Astrocyte of the spinal cord (primary cell): ENCODE data around the gene PRSS53.

ENCODE experiments used
- DNase-seq: peaks from one replicate; pipeline ENCODE4 v3.0.0; 2011; ENCODE audit warnings: low read depth, low spot score
- H3K4me3 ChIP-seq: 2 replicates; pipeline ENCODE4 v1.5.1; 2011; ENCODE audit warnings: low read depth, mild to moderate bottlenecking, low read length, moderate library complexity
- CTCF ChIP-seq: IDR thresholded peaks from 2 replicates; pipeline ENCODE4 v1.5.1; 2012; ENCODE audit warnings: low read depth, mild to moderate bottlenecking, low read length, inconsistent platforms
- in situ Hi-C: cut with HindIII; loops from 2 replicates; pipeline ENCODE4 v1.10.0; 2017; ENCODE audit warnings: low sequenced_read_pairs

Gene PRSS53

GRCh38 chr16:31085873-31086628, 2.7 kb downstream of the PRSS53 start:
- no peak for TF ChIP-seq CTCF
- in situ Hi-C loops = no loop called here
- no peak for DNase-seq

GRCh38 chr16:31085411-31085810, 3.3 kb downstream of the PRSS53 start:
- H3K4me3 ChIP-seq = no peak overlapping the region
- DNase-seq = no peak
- in situ Hi-C loops = no loop called here

More at GRCh38 chr16:31085873-31086628, 2.7 kb downstream of the PRSS53 start:
- H3K4me3 ChIP-seq = no peak overlapping the region

GRCh38 chr16:31084584-31085302, 4.0 kb downstream of the PRSS53 start:
- no peak for TF ChIP-seq CTCF
- DNase-seq = no peak
- no peak overlapping the region for H3K4me3 ChIP-seq
- in situ Hi-C loops = no loop called here

More at GRCh38 chr16:31085411-31085810, 3.3 kb downstream of the PRSS53 start:
- no peak for TF ChIP-seq CTCF

GRCh38 chr16:31083981-31084380, 4.8 kb downstream of the PRSS53 start:
- in situ Hi-C loops = no loop called here
- no peak for DNase-seq
- H3K4me3 ChIP-seq = no peak overlapping the region
- no peak for TF ChIP-seq CTCF

GRCh38 chr16:31083556-31083955, 5.2 kb downstream of the PRSS53 start:
- no peak overlapping the region for H3K4me3 ChIP-seq
- in situ Hi-C loops = no loop called here
- no peak for TF ChIP-seq CTCF
- no peak for DNase-seq

- TF ChIP-seq CTCF = no peak
- in situ Hi-C loops = no loop called here
- H3K4me3 ChIP-seq = no peak overlapping the region
- DNase-seq = no peak
These were observed 5.7 kb downstream of the PRSS53 start for GRCh38 chr16:31083081-31083480.
